HEK293 (cell line): ENCODE measurements around the gene NCSTN.

ENCODE experiments used
- CTCF ChIA-PET: fragments of 350-600 bp; formaldehyde crosslinking; extraction: SDS; loops from one replicate; lab custom pipeline; 2021; ENCODE audit warnings: antibody characterized with exemption; lab: Yijun Ruan, JAX
- POLR2A ChIA-PET: fragments of 300-600 bp; formaldehyde crosslinking; extraction: SDS; loops from one replicate; lab custom pipeline; 2020; ENCODE audit warnings: antibody characterized with exemption, inconsistent platforms; lab: Yijun Ruan, JAX
- H3K27ac ChIP-seq: fragments of 200-500 bp; sonication (Bioruptor generic); 2 replicates; pipeline ENCODE4 v1.5.1; 2014; ENCODE audit warnings: low read depth, low read length, control low read depth, inconsistent platforms; ENCODE audit errors: extremely low read depth
- H3K36me3 ChIP-seq, 2 experiments: fragments of 200-500 bp in 1 of 2; sonication (Bioruptor generic) in 1 of 2; 1 replicate in 1 of 2; 2 replicates in 1 of 2; pipeline ENCODE4 v1.5.1; 2014 to 2017; ENCODE audit warnings: inconsistent platforms in 2 of 2, low read length in 2 of 2; ENCODE audit not compliant: control insufficient read depth in 2 of 2, insufficient read depth in 1 of 2
- H3K4me1 ChIP-seq: fragments of 200-500 bp; sonication (Bioruptor generic); 2 replicates; pipeline ENCODE4 v1.5.1; 2014; ENCODE audit warnings: mild to moderate bottlenecking, low read length, inconsistent platforms; ENCODE audit not compliant: control insufficient read depth, insufficient read depth
- H3K4me3 ChIP-seq: 2 replicates; pipeline ENCODE4 v1.5.1; 2011; ENCODE audit warnings: low read depth, mild to moderate bottlenecking, control low read depth, low read length, moderate library complexity
- H3K9me3 ChIP-seq: fragments of 200-500 bp; sonication (Bioruptor generic); 2 replicates; pipeline ENCODE4 v1.5.1; 2014; ENCODE audit warnings: low read depth, low read length, inconsistent platforms; ENCODE audit not compliant: control insufficient read depth, insufficient read depth
- BCL11A ChIP-seq: fragments of 450-650 bp; formaldehyde crosslinking; IDR thresholded peaks from 2 replicates; pipeline ENCODE4 v1.5.1; 2016; ENCODE audit warnings: low read depth, missing biosample characterization, missing genetic modification characterization
- BCL11B ChIP-seq: fragments of 450-650 bp; formaldehyde crosslinking; IDR thresholded peaks from 2 replicates; pipeline ENCODE4 v1.5.1; 2016; ENCODE audit warnings: low read depth, missing biosample characterization, missing genetic modification characterization
- KLF10 ChIP-seq: fragments of 450-650 bp; IDR thresholded peaks from 2 replicates; pipeline ENCODE4 v1.5.1; 2018; ENCODE audit warnings: missing biosample characterization, mild to moderate bottlenecking, missing genetic modification characterization
- KLF17 ChIP-seq: fragments of 450-650 bp; formaldehyde crosslinking; IDR thresholded peaks from 2 replicates; pipeline ENCODE4 v1.5.1; 2016; ENCODE audit warnings: missing biosample characterization, missing genetic modification characterization
- MEIS1 ChIP-seq: sonication (generic); formaldehyde crosslinking; IDR thresholded peaks from 2 replicates; pipeline ENCODE4 v1.8.1; 2022; ENCODE audit warnings: missing genetic modification reagents, mild to moderate bottlenecking, borderline replicate concordance
- PATZ1 ChIP-seq: fragments of 450-650 bp; formaldehyde crosslinking; IDR thresholded peaks from 2 replicates; pipeline ENCODE4 v1.5.1; 2016; ENCODE audit warnings: missing biosample characterization, missing genetic modification characterization
- SETDB1 ChIP-seq: IDR thresholded peaks from one replicate; pipeline ENCODE4 v1.6.1; 2017; ENCODE audit warnings: mild to moderate bottlenecking, low read length, moderate library complexity, mixed read lengths; ENCODE audit not compliant: insufficient read length
- SP2 ChIP-seq: fragments of 450-650 bp; formaldehyde crosslinking; IDR thresholded peaks from 2 replicates; pipeline ENCODE4 v1.5.1; 2016; ENCODE audit warnings: missing biosample characterization, missing genetic modification characterization
- ZBTB49 ChIP-seq: fragments of 450-650 bp; formaldehyde crosslinking; IDR thresholded peaks from 2 replicates; pipeline ENCODE4 v1.5.1; 2016; ENCODE audit warnings: missing biosample characterization, missing genetic modification characterization, low read depth
- ZFP3 ChIP-seq: fragments of 450-650 bp; formaldehyde crosslinking; IDR thresholded peaks from 2 replicates; pipeline ENCODE4 v1.5.1; 2016; ENCODE audit warnings: low read depth, missing biosample characterization, missing genetic modification characterization
- ZFP41 ChIP-seq: fragments of 450-650 bp; formaldehyde crosslinking; IDR thresholded peaks from 2 replicates; pipeline ENCODE4 v1.5.1; 2016; ENCODE audit warnings: missing biosample characterization, missing genetic modification characterization, borderline replicate concordance
- ZNF174 ChIP-seq: fragments of 450-650 bp; formaldehyde crosslinking; IDR thresholded peaks from 2 replicates; pipeline ENCODE4 v1.5.0; 2017; ENCODE audit warnings: missing biosample characterization, mild to moderate bottlenecking, missing genetic modification characterization
- ZNF184 ChIP-seq: fragments of 450-650 bp; IDR thresholded peaks from 2 replicates; pipeline ENCODE4 v1.5.1; 2018; ENCODE audit warnings: missing biosample characterization, mild to moderate bottlenecking, missing genetic modification characterization
- ZNF23 ChIP-seq: fragments of 450-650 bp; formaldehyde crosslinking; IDR thresholded peaks from 2 replicates; pipeline ENCODE4 v1.5.1; 2016; ENCODE audit warnings: missing biosample characterization, missing genetic modification characterization, borderline replicate concordance
- ZNF292 ChIP-seq: fragments of 450-650 bp; formaldehyde crosslinking; IDR thresholded peaks from 2 replicates; pipeline ENCODE4 v1.5.1; 2016; ENCODE audit warnings: low read depth, missing biosample characterization, missing genetic modification characterization, borderline replicate concordance
- ZNF311 ChIP-seq: fragments of 450-650 bp; formaldehyde crosslinking; IDR thresholded peaks from 2 replicates; pipeline ENCODE4 v1.5.1; 2017; ENCODE audit warnings: missing biosample characterization, missing genetic modification characterization, borderline replicate concordance
- ZNF335 ChIP-seq: fragments of 450-650 bp; formaldehyde crosslinking; conservative IDR thresholded peaks from 2 replicates; pipeline ENCODE4 v1.5.1; 2016; ENCODE audit warnings: missing biosample characterization, missing genetic modification characterization
- ZNF354C ChIP-seq: fragments of 450-650 bp; formaldehyde crosslinking; IDR thresholded peaks from 2 replicates; pipeline ENCODE4 v1.5.1; 2016; ENCODE audit warnings: missing biosample characterization, missing genetic modification characterization, low read depth, borderline replicate concordance
- ZNF398 ChIP-seq: fragments of 450-650 bp; formaldehyde crosslinking; IDR thresholded peaks from 2 replicates; pipeline ENCODE4 v1.5.1; 2017; ENCODE audit warnings: missing biosample characterization, missing genetic modification characterization
- ZNF501 ChIP-seq: fragments of 450-650 bp; formaldehyde crosslinking; IDR thresholded peaks from 2 replicates; pipeline ENCODE4 v1.5.1; 2016; ENCODE audit warnings: missing biosample characterization, missing genetic modification characterization
- ZNF544 ChIP-seq: fragments of 450-650 bp; formaldehyde crosslinking; IDR thresholded peaks from 2 replicates; pipeline ENCODE4 v1.5.0; 2017; ENCODE audit warnings: missing biosample characterization, missing genetic modification characterization
- ZNF549 ChIP-seq: fragments of 450-650 bp; IDR thresholded peaks from 2 replicates; pipeline ENCODE4 v1.5.1; 2018; ENCODE audit warnings: missing biosample characterization, missing genetic modification characterization, mild to moderate bottlenecking, inconsistent platforms, moderate library complexity
- ZNF580 ChIP-seq: fragments of 450-650 bp; formaldehyde crosslinking; IDR thresholded peaks from 2 replicates; pipeline ENCODE4 v1.5.1; 2016; ENCODE audit warnings: missing biosample characterization, missing genetic modification characterization
- ZNF596 ChIP-seq: fragments of 450-650 bp; IDR thresholded peaks from 2 replicates; pipeline ENCODE4 v1.5.0; 2018; ENCODE audit warnings: missing biosample characterization, mild to moderate bottlenecking, missing genetic modification characterization, moderate library complexity
- ZNF621 ChIP-seq: fragments of 450-650 bp; formaldehyde crosslinking; IDR thresholded peaks from 2 replicates; pipeline ENCODE4 v1.5.1; 2017; ENCODE audit warnings: missing biosample characterization, missing genetic modification characterization
- ZNF624 ChIP-seq: fragments of 450-650 bp; formaldehyde crosslinking; IDR thresholded peaks from 2 replicates; pipeline ENCODE4 v1.5.1; 2017; ENCODE audit warnings: missing biosample characterization, missing genetic modification characterization
- ZNF707 ChIP-seq: fragments of 450-650 bp; formaldehyde crosslinking; IDR thresholded peaks from 2 replicates; pipeline ENCODE4 v1.5.1; 2016; ENCODE audit warnings: missing biosample characterization, missing genetic modification characterization
- ZNF777 ChIP-seq: fragments of 450-650 bp; formaldehyde crosslinking; IDR thresholded peaks from 2 replicates; pipeline ENCODE4 v1.5.1; 2017; ENCODE audit warnings: missing biosample characterization, missing genetic modification characterization, borderline replicate concordance
- ZNF785 ChIP-seq: fragments of 450-650 bp; formaldehyde crosslinking; IDR thresholded peaks from 2 replicates; pipeline ENCODE4 v1.5.1; 2016; ENCODE audit warnings: missing biosample characterization, missing genetic modification characterization
- ZNF837 ChIP-seq: fragments of 450-650 bp; formaldehyde crosslinking; IDR thresholded peaks from 2 replicates; pipeline ENCODE4 v1.5.1; 2016; ENCODE audit warnings: missing biosample characterization, missing genetic modification characterization

Gene NCSTN

GRCh38 chr1:160340146-160340545, 3.0 kb upstream of the NCSTN start:
- ChIA-PET POLR2A (no interaction called here), CTCF (interaction anchor here (0.7 to 2.1 kb wide), 3 partner anchors 14 to 332 kb away, joined by 3 to 9 read pairs (median 3); no protein-coding TSS in a partner anchor)
- no peaks in the 10 kb centered on the region for H3K9me3 ChIP-seq
- H3K4me3 ChIP-seq, result no peak overlapping the region
- no peak overlapping the region for H3K27ac ChIP-seq
- H3K36me3 ChIP-seq, result peaks cover 37 to 60% of the 10 kb centered on the region in 2 experiments
- no peaks in the 10 kb centered on the region; the same call in 1 of the 2 replicates for H3K4me1 ChIP-seq
- TF ChIP-seq ZNF354C (tag by site-specific recombination) (no peak), MEIS1 (no peak), ZNF777 (tag by site-specific recombination) (no peak), BCL11A (tag by site-specific recombination) (no peak), ZBTB49 (tag by site-specific recombination) (no peak), ZNF23 (tag by site-specific recombination) (no peak), ZNF580 (no peak), ZFP41 (tag by site-specific recombination) (no peak), ZNF837 (no peak), ZNF544 (tag by site-specific recombination) (no peak), ZNF174 (tag by site-specific recombination) (no peak), ZNF335 (tag by site-specific recombination) (no peak), ZNF184 (no peak), KLF10 (tag by site-specific recombination) (no peak), ZNF398 (tag by site-specific recombination) (no peak), SP2 (tag by site-specific recombination) (no peak), ZNF621 (tag by site-specific recombination) (no peak)

- no peak overlapping the region for H3K4me3 ChIP-seq
- ChIA-PET CTCF (interaction anchor here (1.8 kb wide), 1 partner anchor 49 kb away, joined by 9 read pairs; no protein-coding TSS in a partner anchor), POLR2A (no interaction called here)
- no peaks in the 10 kb centered on the region for H3K9me3 ChIP-seq
- no peak for TF ChIP-seq ZFP3 (tag by site-specific recombination)
- TF ChIP-seq ZNF596, result no peak
- no peak for TF ChIP-seq ZNF292 (tag by site-specific recombination)
- no peak for TF ChIP-seq SETDB1
- TF ChIP-seq ZNF624 (tag by site-specific recombination), result no peak
- TF ChIP-seq ZFP41 (tag by site-specific recombination), result no peak
- TF ChIP-seq ZNF501 (tag by site-specific recombination), result no peak
- TF ChIP-seq ZNF707, result no peak
- no peak for TF ChIP-seq BCL11A (tag by site-specific recombination)
- TF ChIP-seq ZNF549 (tag by site-specific recombination), result no peak
- TF ChIP-seq BCL11B (tag by site-specific recombination), result no peak
- TF ChIP-seq PATZ1 (tag by site-specific recombination), result no peak
- TF ChIP-seq ZNF785 (tag by site-specific recombination), result no peak
- TF ChIP-seq KLF17 (tag by site-specific recombination), result no peak
- TF ChIP-seq ZNF311 (tag by site-specific recombination), result no peak
- peaks cover 40 to 64% of the 10 kb centered on the region in 2 experiments for H3K36me3 ChIP-seq
- no peaks in the 10 kb centered on the region; the same call in 1 of the 2 replicates for H3K4me1 ChIP-seq
- H3K27ac ChIP-seq, result no peak overlapping the region
These were observed 2.3 kb upstream of the NCSTN start for GRCh38 chr1:160340866-160341265.
